Ovary (tissue), 1 donor: Measurements from ENCODE around the gene STRN.

Experiments used
- EP300 ChIP-seq: sonication (generic); formaldehyde crosslinking; IDR thresholded peaks from one replicate; pipeline ENCODE4 v1.6.1; 2017; ENCODE audit warnings: antibody characterized with exemption
- POLR2A ChIP-seq: fragments of 450-650 bp; IDR thresholded peaks from one replicate; pipeline ENCODE4 v1.6.1; 2017; ENCODE audit warnings: antibody characterized with exemption, mild to moderate bottlenecking, moderate library complexity

DNA sequence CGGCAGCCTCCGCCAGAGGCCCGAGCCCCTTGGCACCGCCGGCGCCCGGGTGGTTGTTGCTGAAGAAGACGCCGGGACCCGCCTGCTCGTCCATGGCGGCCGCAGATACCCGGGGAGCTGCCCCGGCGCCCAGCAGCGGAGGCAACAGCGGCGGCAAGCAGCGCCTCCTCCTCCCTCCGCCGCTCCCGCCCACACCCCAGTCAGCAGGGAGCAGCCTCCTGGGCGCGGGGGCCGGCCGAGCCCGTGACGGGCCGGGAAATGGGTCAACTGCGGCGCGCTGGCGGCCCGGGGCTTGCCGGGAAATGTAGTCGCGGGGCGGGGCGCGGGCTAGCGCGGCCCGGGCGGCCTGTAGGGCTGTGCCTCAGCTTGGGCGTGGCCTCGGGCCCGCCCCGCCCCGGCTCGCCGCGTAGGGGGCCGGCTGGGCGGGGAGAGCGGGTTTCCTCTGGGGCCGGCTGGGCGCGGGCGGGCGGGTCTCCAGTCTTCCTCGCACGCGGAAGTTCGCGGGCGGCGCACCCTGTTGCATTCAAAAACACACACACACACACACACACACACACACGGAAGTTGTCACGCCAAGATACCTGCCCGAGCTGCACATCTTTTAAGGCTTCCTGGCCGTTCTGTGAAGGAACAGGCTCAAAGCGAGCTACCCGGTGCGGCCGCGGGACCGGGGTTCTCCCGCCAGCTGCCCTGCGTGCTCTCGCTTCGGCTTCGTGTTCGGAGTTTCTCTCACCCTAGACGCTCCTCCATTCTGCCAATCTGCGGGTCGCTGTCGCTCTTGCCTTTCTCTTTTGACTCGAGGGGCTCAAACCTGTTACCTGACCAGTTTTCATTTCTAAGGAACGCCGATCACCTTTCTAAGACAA is at the start of gene STRN:
- peak; percentile 57 for TF ChIP-seq POLR2A
- TF ChIP-seq EP300 = no peak
